Activated CD8-positive, alpha-beta memory T cell treated with anti-CD3 and anti-CD28 coated beads, Interleukin-2, amount 50 U/mL, for 24 hours (primary cell): Measurements from ENCODE around the gene HOXB8.

Source experiments
- DNase-seq: peaks from one replicate; pipeline ENCODE4 v3.0.0-alpha.2; 2020; ENCODE audit errors: extremely low read depth

HOXB8 gene

GRCh38 chr17:48637323-48638260 lies 22.5 kb upstream of the HOXB8 start:
- no peak for DNase-seq

GRCh38 chr17:48636177-48637018 lies 21.3 kb upstream of the HOXB8 start:
- no peak for DNase-seq

- no peak for DNase-seq
Measured at GRCh38 chr17:48634493-48635208, 19.6 kb upstream of the HOXB8 start.

GRCh38 chr17:48633266-48633677 lies 18.2 kb upstream of the HOXB8 start:
- no peak for DNase-seq

- DNase-seq: no peak
Measured at GRCh38 chr17:48632579-48633265, 17.6 kb upstream of the HOXB8 start.

GRCh38 chr17:48631693-48632578 lies 16.8 kb upstream of the HOXB8 start:
- DNase-seq: no peak

- no peak for DNase-seq
Measured at GRCh38 chr17:48630925-48631692, 16.0 kb upstream of the HOXB8 start.

GRCh38 chr17:48630009-48630924 lies 15.2 kb upstream of the HOXB8 start:
- DNase-seq: no peak

GRCh38 chr17:48629411-48629759 lies 14.3 kb upstream of the HOXB8 start:
- DNase-seq: no peak

- DNase-seq: no peak
Measured at GRCh38 chr17:48628649-48629410, 13.7 kb upstream of the HOXB8 start.

GRCh38 chr17:48627623-48628521 lies 12.8 kb upstream of the HOXB8 start:
- DNase-seq: no peak

GRCh38 chr17:48627118-48627597 lies 12.1 kb upstream of the HOXB8 start:
- no peak for DNase-seq

GRCh38 chr17:48626245-48627117 lies 11.4 kb upstream of the HOXB8 start, which contains the start of gene HOXB9:
Gene HOXB9 (minus strand): TSS chr17:48626358. CDS start chr17:48626269, 89 bp downstream.
- no peak for DNase-seq

- DNase-seq: no peak
Measured at GRCh38 chr17:48625495-48626244, 10.6 kb upstream of the HOXB8 start.
